ENCODE data around the gene KRTAP4-8. TPM values are rescaled to one million over a fixed set of nuclear protein-coding genes. Genes with fewer than 3 reads are reported as not detected.
A peak's percentile ranks its signal among the peaks of the same experiment; 100 is the strongest.

KRTAP4-8 gene
- total RNA-seq, 1 experiment from 2014 or later = not detected

DNA sequence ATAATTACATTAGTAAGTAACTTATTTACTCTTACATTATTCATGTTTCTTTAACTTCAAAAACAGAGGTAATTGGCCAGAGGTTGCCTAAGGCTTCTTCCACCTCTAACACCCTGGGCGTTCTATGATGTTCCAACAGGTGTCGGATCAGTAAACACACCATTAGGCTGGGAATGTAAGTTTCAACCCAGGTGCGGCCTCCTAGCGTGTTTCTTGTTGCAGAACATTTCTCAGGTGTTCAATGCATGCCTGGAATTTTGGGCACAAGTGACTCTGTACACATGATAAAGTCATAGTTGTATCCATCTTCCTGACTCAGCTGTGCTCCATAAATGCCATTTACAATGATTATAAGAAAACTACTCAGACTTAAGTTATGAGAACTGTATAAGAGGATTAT, 43.9 kb downstream of the KRTAP4-8 start:
- no peak overlapping the region for H3K4me3 ChIP-seq
- H3K9me3 ChIP-seq (ENCODE audit: insufficient read depth, low read depth) = peaks cover 9% of the 10 kb centered on the region; the same call in 1 of the 2 replicates
- H3F3A ChIP-seq (ENCODE audit: insufficient read depth, low read depth) = peaks cover 23% of the 10 kb centered on the region
- BruUV-seq (replicated peaks) = no TSS peak
- 0 out of 2 replicates have a peak, but pooled peaks cover 5% of the 10 kb centered on the region for H3K36me3 ChIP-seq (ENCODE audit: low read depth)
- intact Hi-C loops (cut with micrococcal nuclease; ENCODE audit: unreplicated experiment) = no loop called here
- H3K27ac ChIP-seq = no peak overlapping the region
- no peak for DNase-seq
- H3K27me3 ChIP-seq (ENCODE audit: insufficient read depth, low read depth) = no peaks in the 10 kb centered on the region
- H3K79me2 ChIP-seq (ENCODE audit: low read depth) = no peaks in the 10 kb centered on the region
- no peak overlapping the region for H2AFZ ChIP-seq
- no peaks in the 10 kb centered on the region for H3K9me2 ChIP-seq (ENCODE audit: insufficient read depth)
- CTCF ChIA-PET = no interaction called here
- POLR2A ChIA-PET (ENCODE audit: unreplicated experiment) = no interaction called here
- H3K4me2 ChIP-seq = no peak overlapping the region
- TF ChIP-seq EZH2 (IDR thresholded peaks at IDR 0.05; ENCODE audit: low read depth) (no peak), CTCF (conservative IDR thresholded peaks at IDR 0.05) (no peak)
- peaks cover 27% of the 10 kb centered on the region for H3K4me1 ChIP-seq (replicated peaks; ENCODE audit: insufficient read depth)
- H4K20me1 ChIP-seq (ENCODE audit: insufficient read depth) = no peaks in the 10 kb centered on the region

DNA sequence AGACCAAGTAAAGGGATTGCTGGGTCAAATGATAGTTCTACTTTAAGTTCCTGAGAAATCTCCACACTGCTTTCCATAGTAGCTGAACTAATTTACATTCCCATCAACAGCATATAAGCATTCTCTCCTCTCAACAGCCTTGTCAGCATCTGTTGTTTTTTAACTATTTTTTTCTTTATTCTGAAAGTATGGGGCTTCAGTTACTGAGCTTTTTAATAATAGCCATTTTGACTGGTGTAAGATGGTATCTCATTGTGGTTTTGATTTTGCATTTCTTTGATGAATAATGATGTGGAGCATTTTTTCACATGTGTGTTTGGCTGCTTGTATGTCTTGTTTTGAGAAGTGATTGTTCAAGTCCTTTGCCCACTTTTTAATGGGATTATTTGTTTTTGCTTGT, 45.4 kb downstream of the KRTAP4-8 start:
- TF ChIP-seq CTCF (conservative IDR thresholded peaks at IDR 0.05) = no peak
- no peak for TF ChIP-seq EZH2 (IDR thresholded peaks at IDR 0.05; ENCODE audit: low read depth)
- POLR2A ChIA-PET (ENCODE audit: unreplicated experiment) = no interaction called here

GRCh38 chr17:41049110-41049509, 48.8 kb downstream of the KRTAP4-8 start:
- TF ChIP-seq EZH2 (IDR thresholded peaks at IDR 0.05; ENCODE audit: low read depth) (no peak), CTCF (conservative IDR thresholded peaks at IDR 0.05) (no peak)
- H3K9me3 ChIP-seq (ENCODE audit: insufficient read depth, low read depth) = peaks cover 9% of the 10 kb centered on the region; the same call in 1 of the 2 replicates
- no peaks in the 10 kb centered on the region for H3K36me3 ChIP-seq (ENCODE audit: low read depth)
- peak; percentile 17 to 92 for DNase-seq
- H3K4me1 ChIP-seq (replicated peaks; ENCODE audit: insufficient read depth) = peaks cover 33% of the 10 kb centered on the region
- ChIA-PET POLR2A (ENCODE audit: unreplicated experiment) (interaction anchor here (0.5 to 0.7 kb wide), 4 partner anchors 23 to 980 kb away, joined by 3 read pairs; no protein-coding TSS in a partner anchor), CTCF (no interaction called here)
- H3K27me3 ChIP-seq (ENCODE audit: insufficient read depth, low read depth) = no peaks in the 10 kb centered on the region
- no peaks in the 10 kb centered on the region for H4K20me1 ChIP-seq (ENCODE audit: insufficient read depth)
- H3K4me2 ChIP-seq = peak overlapping the region; percentile 74
- BruUV-seq (replicated peaks) = no TSS peak
- no peaks in the 10 kb centered on the region for H3K9me2 ChIP-seq (ENCODE audit: insufficient read depth)
- intact Hi-C loops (cut with micrococcal nuclease; ENCODE audit: unreplicated experiment) = loop anchor here (5.0 kb wide), 1 partner anchor 92 kb away; no protein-coding TSS in a partner anchor
- no peak overlapping the region for H2AFZ ChIP-seq
- H3K79me2 ChIP-seq (ENCODE audit: low read depth) = no peaks in the 10 kb centered on the region
- peak overlapping the region; percentile 33; the same call in 1 of the 2 replicates for H3K4me3 ChIP-seq
- H3F3A ChIP-seq (ENCODE audit: insufficient read depth, low read depth) = peaks cover 28% of the 10 kb centered on the region
- peak overlapping the region; percentile 97 for H3K27ac ChIP-seq

More for the DNA sequence above, 45.4 kb downstream of the KRTAP4-8 start:
- H3K4me1 ChIP-seq (replicated peaks; ENCODE audit: insufficient read depth) = peaks cover 29% of the 10 kb centered on the region
- no peak overlapping the region for H3K4me3 ChIP-seq
- H2AFZ ChIP-seq = no peak overlapping the region
- H3K36me3 ChIP-seq (ENCODE audit: low read depth) = 0 out of 2 replicates have a peak, but pooled peaks cover 5% of the 10 kb centered on the region
- no peak for DNase-seq
- H3K27me3 ChIP-seq (ENCODE audit: insufficient read depth, low read depth) = no peaks in the 10 kb centered on the region
- CTCF ChIA-PET = no interaction called here
- H4K20me1 ChIP-seq (ENCODE audit: insufficient read depth) = no peaks in the 10 kb centered on the region
- no TSS peak for BruUV-seq (replicated peaks)
- H3K4me2 ChIP-seq = no peak overlapping the region
- H3K27ac ChIP-seq = no peak overlapping the region
- no peaks in the 10 kb centered on the region for H3K79me2 ChIP-seq (ENCODE audit: low read depth)
- intact Hi-C loops (cut with micrococcal nuclease; ENCODE audit: unreplicated experiment) = no loop called here
- no peaks in the 10 kb centered on the region for H3K9me2 ChIP-seq (ENCODE audit: insufficient read depth)
- peaks cover 9% of the 10 kb centered on the region; the same call in 1 of the 2 replicates for H3K9me3 ChIP-seq (ENCODE audit: insufficient read depth, low read depth)
- peaks cover 23% of the 10 kb centered on the region for H3F3A ChIP-seq (ENCODE audit: insufficient read depth, low read depth)
